DOHH2 (cell line): ENCODE data around the gene HOXD9.

Source experiments
- H3F3A ChIP-seq: fragments of 200-600 bp; sonication (generic), shearing (Covaris generic); 2 replicates; pipeline ENCODE4 v1.6.0; 2016; ENCODE audit warnings: antibody characterized with exemption, mild to moderate bottlenecking; ENCODE audit not compliant: control insufficient read depth, insufficient read depth
- H3K27ac ChIP-seq: fragments of 200-600 bp; sonication (generic); 2 replicates; pipeline ENCODE4 v1.5.1; 2014; ENCODE audit warnings: low read depth, mild to moderate bottlenecking, low read length, moderate library complexity
- H3K27me3 ChIP-seq: fragments of 200-600 bp; sonication (generic); 2 replicates; pipeline ENCODE4 v1.6.1; 2014; ENCODE audit warnings: mild to moderate bottlenecking, low read length, mixed read lengths; ENCODE audit not compliant: control insufficient read depth
- H3K36me3 ChIP-seq: fragments of 200-600 bp; sonication (generic); 2 replicates; pipeline ENCODE4 v1.6.1; 2014; ENCODE audit warnings: mild to moderate bottlenecking, low read length, moderate library complexity, mixed read lengths; ENCODE audit not compliant: control insufficient read depth
- H3K4me1 ChIP-seq: fragments of 200-600 bp; sonication (generic); 2 replicates; pipeline ENCODE4 v1.6.1; 2014; ENCODE audit warnings: mild to moderate bottlenecking, low read length, mixed read lengths; ENCODE audit not compliant: control insufficient read depth
- H3K4me2 ChIP-seq: fragments of 200-600 bp; sonication (generic); 2 replicates; pipeline ENCODE4 v1.6.0; 2014; ENCODE audit warnings: mild to moderate bottlenecking, low read length, moderate library complexity
- H3K4me3 ChIP-seq: fragments of 200-600 bp; sonication (generic); 2 replicates; pipeline ENCODE4 v1.5.1; 2014; ENCODE audit warnings: mild to moderate bottlenecking, low read length, mixed read lengths
- H3K79me2 ChIP-seq: fragments of 200-600 bp; sonication (generic); 2 replicates; pipeline ENCODE4 v1.6.1; 2014; ENCODE audit warnings: mild to moderate bottlenecking, low read length, mixed read lengths; ENCODE audit not compliant: control insufficient read depth
- H3K9me2 ChIP-seq: fragments of 200-600 bp; sonication (generic); replicated peaks from 2 replicates; pipeline ENCODE4 v1.6.1; 2014; ENCODE audit warnings: mild to moderate bottlenecking, low read length, mixed read lengths; ENCODE audit not compliant: control insufficient read depth
- H3K9me3 ChIP-seq: fragments of 200-600 bp; sonication (generic); 2 replicates; pipeline ENCODE4 v1.6.1; 2014; ENCODE audit warnings: antibody characterized with exemption, low read length, mixed read lengths; ENCODE audit not compliant: control insufficient read depth, insufficient read depth
- H4K20me1 ChIP-seq: fragments of 200-600 bp; sonication (generic); 2 replicates; pipeline ENCODE4 v1.6.0; 2014; ENCODE audit warnings: low read depth, mild to moderate bottlenecking, antibody characterized with exemption, low read length, moderate library complexity; ENCODE audit not compliant: control insufficient read depth, insufficient read depth
- CTCF ChIP-seq: fragments of 200-600 bp; sonication (generic); IDR thresholded peaks from one replicate; pipeline ENCODE4 v1.5.1; 2014; ENCODE audit warnings: antibody characterized with exemption, mild to moderate bottlenecking, low read depth, low read length; ENCODE audit not compliant: poor library complexity, severe bottlenecking
- EZH2phosphoT487 ChIP-seq: fragments of 200-600 bp; sonication (generic); IDR thresholded peaks from 2 replicates; pipeline ENCODE4 v1.6.1; 2017; ENCODE audit warnings: borderline replicate concordance, mild to moderate bottlenecking, antibody characterized with exemption, low read length, moderate library complexity, mixed read lengths

HOXD9 gene

GRCh38 chr2:176167398-176167797 is 44.9 kb downstream of the HOXD9 start:
- H3K36me3 ChIP-seq: no peaks in the 10 kb centered on the region
- no peaks in the 10 kb centered on the region for H3K9me2 ChIP-seq
- H4K20me1 ChIP-seq: no peaks in the 10 kb centered on the region
- no peak overlapping the region for H3K4me3 ChIP-seq
- no peaks in the 10 kb centered on the region for H3K79me2 ChIP-seq
- H3K4me2 ChIP-seq: no peak overlapping the region
- no peaks in the 10 kb centered on the region for H3F3A ChIP-seq
- H3K4me1 ChIP-seq: no peaks in the 10 kb centered on the region
- no peaks in the 10 kb centered on the region for H3K27me3 ChIP-seq
- no peaks in the 10 kb centered on the region for H3K9me3 ChIP-seq
- no peak for TF ChIP-seq CTCF
- no peak for TF ChIP-seq EZH2phosphoT487
- no peak overlapping the region for H3K27ac ChIP-seq

- no peak overlapping the region for H3K4me2 ChIP-seq
- H3F3A ChIP-seq: no peaks in the 10 kb centered on the region
- TF ChIP-seq CTCF (no peak), EZH2phosphoT487 (no peak)
- H3K79me2 ChIP-seq: no peaks in the 10 kb centered on the region
- H3K9me2 ChIP-seq: no peaks in the 10 kb centered on the region
- peaks cover 12% of the 10 kb centered on the region for H3K27me3 ChIP-seq
- no peak overlapping the region for H3K27ac ChIP-seq
- H3K9me3 ChIP-seq: no peaks in the 10 kb centered on the region
- H3K4me1 ChIP-seq: no peaks in the 10 kb centered on the region
- H3K4me3 ChIP-seq: no peak overlapping the region
- H4K20me1 ChIP-seq: no peaks in the 10 kb centered on the region
- no peaks in the 10 kb centered on the region for H3K36me3 ChIP-seq
These were observed 46.7 kb downstream of the HOXD9 start for GRCh38 chr2:176169181-176169580.

- Histone ChIP-seq H3K27me3 (peaks cover 17% of the 10 kb centered on the region), H3F3A (no peaks in the 10 kb centered on the region), H3K79me2 (no peaks in the 10 kb centered on the region), H3K36me3 (no peaks in the 10 kb centered on the region), H3K4me3 (no peak overlapping the region), H3K4me2 (no peak overlapping the region), H3K9me3 (no peaks in the 10 kb centered on the region), H4K20me1 (no peaks in the 10 kb centered on the region), H3K27ac (no peak overlapping the region), H3K9me2 (no peaks in the 10 kb centered on the region), H3K4me1 (no peaks in the 10 kb centered on the region)
- no peak for TF ChIP-seq CTCF
- TF ChIP-seq EZH2phosphoT487: no peak
These were observed 47.2 kb downstream of the HOXD9 start for GRCh38 chr2:176169711-176170110.
